HCT116 (cell line): Measurements from ENCODE around the gene TTYH1. TPM values are rescaled to one million over a fixed set of nuclear protein-coding genes. Genes with fewer than 3 reads are reported as not detected.
A peak's percentile ranks its signal among the peaks of the same experiment; 100 is the strongest.

Experiments used
- ATAC-seq: fragments of 200-7000 bp; cut with Tn5 transposase; 2 replicates; pipeline ENCODE4 v1.9.1; 2020; ENCODE audit warnings: mild to moderate bottlenecking, moderate library complexity
- BruUV-seq: library from RNA; stranded (reverse); fragments of 400-500 nt; replicated peaks from 2 replicates; lab custom pipeline; 2021; lab: Mats Ljungman, UMichigan
- CTCF ChIA-PET: fragments of 300-600 bp; sonication (Branson Sonifier 250); formaldehyde crosslinking; loops from one replicate; lab custom pipeline; 2021; ENCODE audit warnings: antibody characterized with exemption; lab: Charles Lee
- POLR2A ChIA-PET: fragments of 300-600, 350-600 bp; sonication (Branson Sonifier 250); formaldehyde crosslinking; loops from one replicate; lab custom pipeline; 2021; ENCODE audit warnings: antibody characterized with exemption; lab: Charles Lee
- RAD21 ChIA-PET, 2 experiments: fragments of 300-600 bp; sonication (Branson Sonifier 250); formaldehyde crosslinking; loops; one replicate each; lab custom pipeline; 2023; ENCODE audit warnings: low total read pairs in 2 of 2; ENCODE audit not compliant: uncharacterized antibody in 2 of 2, unreplicated experiment in 2 of 2, low non-redundant PET in 1 of 2; lab: Charles Lee
- DNase-seq: peaks from one replicate; pipeline ENCODE4 v3.0.0-alpha.2; 2010; ENCODE audit warnings: low read depth, low spot score
- H2AFZ ChIP-seq: fragments of 200-600 bp; shearing (Covaris generic), sonication (generic); 2 replicates; pipeline ENCODE4 v1.6.1; 2017; ENCODE audit warnings: low read depth, mixed run types, mixed read lengths, antibody characterized with exemption, low read length; ENCODE audit not compliant: poor library complexity, severe bottlenecking
- H3K27ac ChIP-seq: 2 replicates; pipeline ENCODE4 v1.5.1; 2012; ENCODE audit warnings: low read depth, low read length
- H3K27me3 ChIP-seq: fragments of 200-600 bp; sonication (generic); 2 replicates; pipeline ENCODE4 v1.6.1; 2016; ENCODE audit warnings: mixed run types, low read length, mixed read lengths; ENCODE audit not compliant: insufficient read depth
- H3K36me3 ChIP-seq, 2 experiments: fragments of 200-500 bp in 1 of 2; fragments of 200-600 bp in 1 of 2; sonication (Bioruptor generic) in 1 of 2; sonication (generic) in 1 of 2; 2 replicates each; pipeline versions ENCODE4 v1.5.1 to v1.6.1; 2014 to 2016; ENCODE audit warnings: low read length in 2 of 2, inconsistent platforms in 1 of 2, mixed read lengths in 1 of 2, mixed run types in 1 of 2; ENCODE audit not compliant: insufficient read depth in 2 of 2, control insufficient read depth in 1 of 2
- H3K4me1 ChIP-seq, 2 experiments: fragments of 200-600 bp in 1 of 2; sonication (generic) in 1 of 2; 2 replicates each; pipeline versions ENCODE4 v1.5.1 to v1.6.1; 2012 to 2017; ENCODE audit warnings: low read length in 2 of 2, inconsistent platforms in 1 of 2, mild to moderate bottlenecking in 1 of 2, mixed read lengths in 1 of 2, mixed run types in 1 of 2, moderate library complexity in 1 of 2; ENCODE audit not compliant: insufficient read depth in 2 of 2, control insufficient read depth in 1 of 2
- H3K4me2 ChIP-seq: fragments of 200-600 bp; sonication (generic); 2 replicates; pipeline ENCODE4 v1.6.1; 2017; ENCODE audit warnings: mixed run types, low read length, mixed read lengths
- H3K4me3 ChIP-seq, 2 experiments: fragments of 200-600 bp in 1 of 2; sonication (generic) in 1 of 2; replicated peaks in 1 of 2; 2 replicates each; pipeline ENCODE4 v1.5.1; 2011 to 2016; ENCODE audit warnings: low read length in 2 of 2, control low read depth in 1 of 2, low read depth in 1 of 2, mild to moderate bottlenecking in 1 of 2, mixed read lengths in 1 of 2, mixed run types in 1 of 2
- H3K79me2 ChIP-seq: fragments of 200-600 bp; sonication (generic); 2 replicates; pipeline ENCODE4 v1.6.1; 2017; ENCODE audit warnings: mild to moderate bottlenecking, mixed run types, low read length, moderate library complexity, mixed read lengths; ENCODE audit not compliant: insufficient read depth
- H3K9ac ChIP-seq: fragments of 200-600 bp; sonication (generic); 2 replicates; pipeline ENCODE4 v1.6.1; 2016; ENCODE audit warnings: low read length, mixed read lengths
- H3K9me2 ChIP-seq: fragments of 200-600 bp; sonication (generic), shearing (Covaris generic); 2 replicates; pipeline ENCODE4 v1.6.1; 2017; ENCODE audit warnings: mixed run types, mild to moderate bottlenecking, moderate library complexity; ENCODE audit not compliant: insufficient read depth
- H3K9me3 ChIP-seq, 2 experiments: fragments of 200-500 bp in 1 of 2; fragments of 200-600 bp in 1 of 2; sonication (Bioruptor generic) in 1 of 2; sonication (generic) in 1 of 2; 2 replicates each; pipeline ENCODE4 v1.6.1; 2014 to 2017; ENCODE audit warnings: low read length in 2 of 2, mixed read lengths in 2 of 2, inconsistent platforms in 1 of 2, low read depth in 1 of 2, mild to moderate bottlenecking in 1 of 2, mixed run types in 1 of 2, moderate library complexity in 1 of 2; ENCODE audit not compliant: control insufficient read depth in 1 of 2, insufficient read depth in 1 of 2
- H4K20me1 ChIP-seq: fragments of 200-600 bp; sonication (generic), shearing (Covaris generic); 2 replicates; pipeline ENCODE4 v1.6.1; 2017; ENCODE audit warnings: mixed run types, mild to moderate bottlenecking, moderate library complexity; ENCODE audit not compliant: insufficient read depth
- CEBPB ChIP-seq: IDR thresholded peaks from 2 replicates; pipeline ENCODE4 v1.6.1; 2012; ENCODE audit warnings: low read depth
- EGR1 ChIP-seq: IDR thresholded peaks from 2 replicates; pipeline ENCODE4 v1.6.1; 2012; ENCODE audit warnings: low read depth
- EZH2phosphoT487 ChIP-seq: fragments of 200-600 bp; IDR thresholded peaks from 2 replicates; pipeline ENCODE4 v1.6.1; 2018; ENCODE audit warnings: antibody characterized with exemption, borderline replicate concordance
- FOSL1 ChIP-seq: IDR thresholded peaks from 2 replicates; pipeline ENCODE4 v1.6.1; 2012; ENCODE audit warnings: low read depth
- POLR2A ChIP-seq: IDR thresholded peaks from 2 replicates; pipeline ENCODE4 v1.7.0; 2011; ENCODE audit warnings: borderline replicate concordance; ENCODE audit not compliant: insufficient read depth, insufficient read length; ENCODE audit errors: extremely low read depth
- POLR2AphosphoS5 ChIP-seq: IDR thresholded peaks from 2 replicates; pipeline ENCODE4 v1.6.1; 2011; ENCODE audit warnings: mild to moderate bottlenecking, low read depth, low read length, moderate library complexity
- RAD21 ChIP-seq: IDR thresholded peaks from 2 replicates; pipeline ENCODE4 v1.6.1; 2012; ENCODE audit warnings: low read depth, mild to moderate bottlenecking
- SIN3A ChIP-seq: IDR thresholded peaks from 2 replicates; pipeline ENCODE4 v1.6.1; 2012; ENCODE audit warnings: low read depth
- SRF ChIP-seq: IDR thresholded peaks from 2 replicates; pipeline ENCODE4 v1.6.1; 2012; ENCODE audit warnings: low read depth
- YY1 ChIP-seq: IDR thresholded peaks from 2 replicates; pipeline ENCODE4 v1.6.1; 2011; ENCODE audit warnings: low read length, low read depth, moderate library complexity, mild to moderate bottlenecking; ENCODE audit not compliant: insufficient replicate concordance; ENCODE audit errors: extremely low read depth
- ZNF274 ChIP-seq: fragments of 200-500 bp; sonication (Bioruptor generic); IDR thresholded peaks from 2 replicates; pipeline ENCODE4 v1.6.1; 2014; ENCODE audit warnings: mild to moderate bottlenecking, low read depth, low read length, inconsistent platforms
- intact Hi-C: fragments of 100-400 bp; cut with micrococcal nuclease; formaldehyde crosslinking; loops from 2 replicates; pipeline ENCODE4 v1.10.0; 2022
- total RNA-seq: library from RNA; stranded (reverse); gene quantifications from one replicate; pipeline ENCODE4 v1.2.1, GENCODE V29; 2021; ENCODE audit not compliant: unreplicated experiment
- TF ChIP-seq, protein P1 (sequence below): IDR thresholded peaks from 2 replicates; pipeline ENCODE4 v1.6.1; 2012
- TF ChIP-seq, protein P2 (sequence below): IDR thresholded peaks from 2 replicates; pipeline ENCODE4 v1.6.1; 2011; ENCODE audit warnings: mild to moderate bottlenecking, low read length, moderate library complexity; ENCODE audit not compliant: insufficient replicate concordance; ENCODE audit errors: extremely low read depth
- TF ChIP-seq, protein P3 (sequence below): IDR thresholded peaks from 2 replicates; pipeline ENCODE4 v1.6.1; 2012

The TTYH1 gene
- total RNA-seq, 1 experiment from 2014 or later, result 0.37 TPM

- no peaks in the 10 kb centered on the region for H3K36me3 ChIP-seq
- no peak; the same call in 1 of the 2 replicates for ATAC-seq
These were observed 27.1 kb upstream of the TTYH1 start for GRCh38 chr19:54387991-54388801.

GRCh38 chr19:54388802-54389139 lies 26.5 kb upstream of the TTYH1 start:
- ATAC-seq, result no peak
- Histone ChIP-seq H3K27me3 (peaks cover 12% of the 10 kb centered on the region; the same call in 1 of the 2 replicates), H3K4me3 (no peak overlapping the region)
- TF ChIP-seq POLR2A (no peak), CEBPB (no peak), SRF (no peak), RAD21 (no peak), ZNF274 (no peak), YY1 (no peak), POLR2AphosphoS5 (no peak), EZH2phosphoT487 (no peak), EGR1 (no peak), SIN3A (no peak), FOSL1 (no peak)
- TF ChIP-seq, protein P1, sequence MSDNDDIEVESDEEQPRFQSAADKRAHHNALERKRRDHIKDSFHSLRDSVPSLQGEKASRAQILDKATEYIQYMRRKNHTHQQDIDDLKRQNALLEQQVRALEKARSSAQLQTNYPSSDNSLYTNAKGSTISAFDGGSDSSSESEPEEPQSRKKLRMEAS, result no peak
- TF ChIP-seq, protein P2, sequence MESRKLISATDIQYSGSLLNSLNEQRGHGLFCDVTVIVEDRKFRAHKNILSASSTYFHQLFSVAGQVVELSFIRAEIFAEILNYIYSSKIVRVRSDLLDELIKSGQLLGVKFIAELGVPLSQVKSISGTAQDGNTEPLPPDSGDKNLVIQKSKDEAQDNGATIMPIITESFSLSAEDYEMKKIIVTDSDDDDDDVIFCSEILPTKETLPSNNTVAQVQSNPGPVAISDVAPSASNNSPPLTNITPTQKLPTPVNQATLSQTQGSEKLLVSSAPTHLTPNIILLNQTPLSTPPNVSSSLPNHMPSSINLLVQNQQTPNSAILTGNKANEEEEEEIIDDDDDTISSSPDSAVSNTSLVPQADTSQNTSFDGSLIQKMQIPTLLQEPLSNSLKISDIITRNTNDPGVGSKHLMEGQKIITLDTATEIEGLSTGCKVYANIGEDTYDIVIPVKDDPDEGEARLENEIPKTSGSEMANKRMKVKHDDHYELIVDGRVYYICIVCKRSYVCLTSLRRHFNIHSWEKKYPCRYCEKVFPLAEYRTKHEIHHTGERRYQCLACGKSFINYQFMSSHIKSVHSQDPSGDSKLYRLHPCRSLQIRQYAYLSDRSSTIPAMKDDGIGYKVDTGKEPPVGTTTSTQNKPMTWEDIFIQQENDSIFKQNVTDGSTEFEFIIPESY, result no peak

More at GRCh38 chr19:54387991-54388801, 27.1 kb upstream of the TTYH1 start:
- Histone ChIP-seq H2AFZ (no peak overlapping the region), H3K27ac (no peak overlapping the region), H3K4me3 (peak overlapping the region in 1 of 2 experiments; percentile 21; a peak in 2 of 4 replicates), H3K9me3 (no peaks in the 10 kb centered on the region), H3K79me2 (no peaks in the 10 kb centered on the region)
- CTCF ChIA-PET, result no interaction called here
- BruUV-seq, result no TSS peak
- POLR2A ChIA-PET, result no interaction called here
- TF ChIP-seq, protein P3, sequence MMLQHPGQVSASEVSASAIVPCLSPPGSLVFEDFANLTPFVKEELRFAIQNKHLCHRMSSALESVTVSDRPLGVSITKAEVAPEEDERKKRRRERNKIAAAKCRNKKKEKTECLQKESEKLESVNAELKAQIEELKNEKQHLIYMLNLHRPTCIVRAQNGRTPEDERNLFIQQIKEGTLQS, result no peak
- TF ChIP-seq YY1, result no peak
- TF ChIP-seq, protein P1, result no peak
- no peak for TF ChIP-seq POLR2A
- TF ChIP-seq SIN3A, result no peak
- TF ChIP-seq, all 23 proteins: peak for 0
- RAD21 ChIA-PET, result interaction anchor here in 1 of 2 experiments (0.5 kb wide), 1 partner anchor 36 kb away, joined by 4 read pairs; no protein-coding TSS in a partner anchor
- peaks cover 12% of the 10 kb centered on the region; the same call in 1 of the 2 replicates for H3K27me3 ChIP-seq
- H3K4me2 ChIP-seq, result peak overlapping the region; percentile 55
- peaks cover 7 to 14% of the 10 kb centered on the region in 2 experiments; a peak in 3 of 4 replicates for H3K4me1 ChIP-seq
- no peak overlapping the region for H3K9ac ChIP-seq
- H4K20me1 ChIP-seq, result no peaks in the 10 kb centered on the region
- intact Hi-C loops, result no loop called here
- H3K9me2 ChIP-seq, result no peaks in the 10 kb centered on the region
- no peak for DNase-seq

More at GRCh38 chr19:54388802-54389139, 26.5 kb upstream of the TTYH1 start:
- H3K4me2 ChIP-seq, result peak overlapping the region; percentile 55; the same call in 1 of the 2 replicates
- intact Hi-C loops, result no loop called here
- H3K9me3 ChIP-seq, result no peaks in the 10 kb centered on the region
- no peaks in the 10 kb centered on the region for H3K79me2 ChIP-seq
- ChIA-PET RAD21 (interaction anchor here in 1 of 2 experiments (0.5 kb wide), 1 partner anchor 36 kb away, joined by 4 read pairs; no protein-coding TSS in a partner anchor), POLR2A (no interaction called here), CTCF (interaction anchor here (1.2 kb wide), 1 partner anchor 122 kb away, joined by 3 read pairs; no protein-coding TSS in a partner anchor)
- H3K9ac ChIP-seq, result no peak overlapping the region
- no peak overlapping the region for H3K27ac ChIP-seq
- no peaks in the 10 kb centered on the region for H3K36me3 ChIP-seq
- H4K20me1 ChIP-seq, result no peaks in the 10 kb centered on the region
- no peaks in the 10 kb centered on the region for H3K9me2 ChIP-seq
- BruUV-seq, result no TSS peak
- peaks cover 7 to 14% of the 10 kb centered on the region in 2 experiments; a peak in 3 of 4 replicates for H3K4me1 ChIP-seq
- no peak overlapping the region for H2AFZ ChIP-seq
- DNase-seq, result no peak
